Fibroblast of the aortic adventitia (primary cell): ENCODE results near the gene ZNF341. TPM values are rescaled to one million over a fixed set of nuclear protein-coding genes. Genes with fewer than 3 reads are reported as not detected.
"Not testable (repeated sequence)": the region's sequence is repeated elsewhere in the genome, so short reads cannot be mapped to it uniquely, and the experiment has no call there.

Source experiments
- DNase-seq: peaks from one replicate; pipeline ENCODE4 v3.0.0-alpha.2; 2010; ENCODE audit warnings: low read depth
- H3K4me3 ChIP-seq: 2 replicates; pipeline ENCODE4 v1.5.1; 2011; ENCODE audit warnings: low read depth, mild to moderate bottlenecking, control low read depth, low read length, moderate library complexity
- total RNA-seq: library from RNA; depleted of rRNA; stranded (reverse); fragments of >200 nt; gene quantifications from 2 replicates; pipeline ENCODE4 v1.2.3, GENCODE V29; 2012; ENCODE audit warnings: low replicate concordance
- TF ChIP-seq, protein P1 (sequence below): IDR thresholded peaks from 2 replicates; pipeline ENCODE4 v1.5.1; 2011; ENCODE audit warnings: mild to moderate bottlenecking, low read length, control low read depth, inconsistent platforms; ENCODE audit not compliant: insufficient read depth

The ZNF341 gene
- total RNA-seq, 1 donor = 1.5 TPM

DNA sequence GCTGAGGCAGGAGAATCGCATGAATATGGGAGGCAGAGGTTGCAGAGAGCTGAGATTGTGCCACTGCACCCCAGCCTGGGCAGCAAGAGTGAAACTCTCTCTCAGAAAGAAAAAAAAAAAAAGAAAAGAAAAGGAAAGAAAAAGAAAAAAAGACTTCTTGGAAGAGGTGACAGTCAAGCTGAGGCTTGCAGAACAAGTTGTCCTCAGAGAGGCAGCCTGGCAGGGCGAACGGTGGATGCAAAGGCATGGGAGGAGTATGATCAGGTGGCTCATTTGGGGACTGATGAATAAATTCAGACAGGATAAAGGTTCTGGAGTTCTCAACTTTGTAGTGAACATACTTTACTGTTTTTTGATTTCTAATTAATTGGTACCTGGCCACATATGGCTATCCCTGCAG lies 12.4 kb downstream of the ZNF341 start:
- TF ChIP-seq, protein P1, sequence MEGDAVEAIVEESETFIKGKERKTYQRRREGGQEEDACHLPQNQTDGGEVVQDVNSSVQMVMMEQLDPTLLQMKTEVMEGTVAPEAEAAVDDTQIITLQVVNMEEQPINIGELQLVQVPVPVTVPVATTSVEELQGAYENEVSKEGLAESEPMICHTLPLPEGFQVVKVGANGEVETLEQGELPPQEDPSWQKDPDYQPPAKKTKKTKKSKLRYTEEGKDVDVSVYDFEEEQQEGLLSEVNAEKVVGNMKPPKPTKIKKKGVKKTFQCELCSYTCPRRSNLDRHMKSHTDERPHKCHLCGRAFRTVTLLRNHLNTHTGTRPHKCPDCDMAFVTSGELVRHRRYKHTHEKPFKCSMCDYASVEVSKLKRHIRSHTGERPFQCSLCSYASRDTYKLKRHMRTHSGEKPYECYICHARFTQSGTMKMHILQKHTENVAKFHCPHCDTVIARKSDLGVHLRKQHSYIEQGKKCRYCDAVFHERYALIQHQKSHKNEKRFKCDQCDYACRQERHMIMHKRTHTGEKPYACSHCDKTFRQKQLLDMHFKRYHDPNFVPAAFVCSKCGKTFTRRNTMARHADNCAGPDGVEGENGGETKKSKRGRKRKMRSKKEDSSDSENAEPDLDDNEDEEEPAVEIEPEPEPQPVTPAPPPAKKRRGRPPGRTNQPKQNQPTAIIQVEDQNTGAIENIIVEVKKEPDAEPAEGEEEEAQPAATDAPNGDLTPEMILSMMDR = no peak
- no peak overlapping the region for H3K4me3 ChIP-seq
- DNase-seq = no peak

DNA sequence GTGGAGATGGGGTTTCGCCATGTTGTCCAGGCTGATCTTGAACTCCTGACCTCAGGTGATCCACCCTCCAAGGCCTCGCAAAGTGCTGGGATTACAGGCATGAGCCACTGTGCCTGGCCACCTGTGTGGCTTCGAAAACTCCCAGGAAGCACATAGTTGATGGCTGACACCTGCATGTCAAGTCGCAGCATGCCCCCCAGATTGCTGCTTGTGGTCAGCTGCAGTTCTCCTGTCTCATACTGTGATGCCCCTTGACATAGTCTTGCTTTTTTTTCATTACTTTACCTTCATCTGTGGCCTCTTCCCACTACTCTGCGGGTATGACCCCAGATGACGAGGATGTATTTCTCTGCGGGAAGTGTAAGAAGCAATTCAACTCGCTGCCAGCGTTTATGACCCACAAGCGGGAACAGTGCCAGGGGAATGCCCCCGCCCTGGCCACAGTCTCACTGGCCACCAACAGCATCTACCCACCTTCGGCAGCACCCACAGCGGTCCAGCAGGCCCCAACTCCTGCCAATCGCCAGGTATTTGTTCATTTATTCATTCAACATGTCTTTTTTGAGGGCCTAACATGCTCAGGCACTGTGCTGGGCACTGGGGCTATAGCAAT lies 13.1 kb downstream of the ZNF341 start:
- no peak overlapping the region for H3K4me3 ChIP-seq
- no peak for DNase-seq
- TF ChIP-seq, protein P1 = no peak

DNA sequence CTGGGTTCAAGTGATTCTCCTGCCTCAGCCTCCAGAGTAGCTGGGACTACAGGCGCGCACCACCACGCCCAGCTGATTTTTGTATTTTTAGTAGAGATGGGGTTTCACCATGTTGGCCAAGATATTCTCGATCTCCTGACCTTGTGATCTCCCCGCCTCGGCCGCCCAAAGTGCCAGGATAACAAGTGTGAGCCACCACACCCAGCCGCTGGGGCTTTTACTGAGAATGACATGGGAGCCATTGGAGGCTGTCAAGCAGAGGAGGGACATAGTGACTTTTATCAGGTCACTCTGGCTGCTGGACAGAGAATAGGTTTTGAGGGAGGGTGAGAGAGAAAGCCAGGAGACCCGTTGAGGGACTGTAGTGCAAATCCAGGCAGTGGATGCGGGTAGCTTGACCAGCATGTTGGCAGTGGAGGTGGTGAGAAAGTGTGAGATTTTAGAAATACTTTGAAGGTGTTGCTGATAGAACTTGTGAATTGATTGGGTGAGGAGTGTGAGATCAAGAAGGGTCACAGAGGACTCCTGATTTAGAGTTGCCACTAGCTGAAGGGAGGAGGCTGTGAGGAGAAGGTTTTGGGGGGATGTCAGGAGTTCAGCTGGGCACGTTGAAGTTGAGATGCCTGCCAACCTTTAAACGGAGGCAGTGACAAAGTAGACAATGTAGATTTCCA lies 14.7 kb downstream of the ZNF341 start:
- no peak overlapping the region for H3K4me3 ChIP-seq
- no peak for DNase-seq
- TF ChIP-seq, protein P1 = no peak

DNA sequence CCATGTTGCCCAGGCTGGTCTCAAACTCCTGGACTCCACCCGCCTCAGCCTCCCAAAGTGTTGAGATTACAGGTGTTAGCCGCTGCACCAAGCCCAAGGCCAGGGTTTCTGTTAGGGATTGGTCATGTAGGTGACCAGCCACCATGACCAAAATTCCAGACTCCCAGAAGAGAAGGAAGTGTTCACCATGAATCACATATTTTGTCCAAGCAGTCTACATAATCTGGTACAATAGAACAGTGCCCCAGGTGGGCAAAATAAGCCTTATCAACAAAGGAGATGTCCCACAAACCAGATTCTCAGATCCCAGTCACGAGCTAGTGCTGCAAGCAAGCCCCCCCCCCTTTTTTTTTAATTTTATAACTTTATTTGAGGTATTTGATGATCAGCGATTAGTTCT lies 20.0 kb downstream of the ZNF341 start:
- DNase-seq = no peak
- no peak overlapping the region for H3K4me3 ChIP-seq
- TF ChIP-seq, protein P1 = no peak

DNA sequence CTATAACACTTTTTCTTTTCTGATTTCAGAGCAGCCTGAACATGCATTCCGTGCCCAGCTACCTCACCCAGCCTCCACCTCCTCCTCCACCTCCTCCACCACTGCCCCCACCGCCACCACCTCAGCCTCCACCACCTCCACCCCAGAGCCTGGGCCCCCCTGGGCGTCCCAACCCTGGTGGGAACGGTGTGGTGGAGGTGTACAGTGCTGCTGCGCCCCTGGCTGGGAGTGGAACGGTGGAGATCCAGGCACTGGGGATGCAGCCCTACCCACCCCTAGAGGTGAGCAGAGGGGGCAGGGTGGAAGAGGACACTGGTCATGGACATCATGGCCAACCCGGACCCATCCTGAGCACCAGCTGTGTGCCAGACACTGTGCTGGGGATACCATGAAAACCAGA lies 21.3 kb downstream of the ZNF341 start:
- TF ChIP-seq, protein P1 = no peak
- no peak for DNase-seq
- H3K4me3 ChIP-seq = no peak overlapping the region

DNA sequence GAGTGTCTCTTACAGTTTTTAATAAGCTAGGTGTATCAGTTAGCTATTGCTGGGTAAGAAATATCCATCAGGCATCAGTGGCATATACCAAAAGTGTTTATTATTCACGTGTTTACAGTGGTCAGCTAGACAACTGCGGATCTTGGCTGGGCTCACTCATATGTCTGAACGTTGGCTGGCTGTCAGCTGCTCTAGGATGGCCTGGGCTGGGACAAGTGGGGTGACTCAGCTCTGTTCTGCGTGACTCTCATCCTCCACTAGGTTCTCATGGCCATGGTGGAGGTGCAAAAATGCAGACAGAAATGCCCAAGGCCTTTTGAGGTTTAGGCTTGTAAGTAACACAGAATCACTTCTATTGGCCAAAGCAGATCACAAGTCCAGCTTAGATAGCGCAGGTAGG lies 22.0 kb downstream of the ZNF341 start:
- no peak for DNase-seq
- TF ChIP-seq, protein P1 = no peak
- H3K4me3 ChIP-seq = no peak overlapping the region

DNA sequence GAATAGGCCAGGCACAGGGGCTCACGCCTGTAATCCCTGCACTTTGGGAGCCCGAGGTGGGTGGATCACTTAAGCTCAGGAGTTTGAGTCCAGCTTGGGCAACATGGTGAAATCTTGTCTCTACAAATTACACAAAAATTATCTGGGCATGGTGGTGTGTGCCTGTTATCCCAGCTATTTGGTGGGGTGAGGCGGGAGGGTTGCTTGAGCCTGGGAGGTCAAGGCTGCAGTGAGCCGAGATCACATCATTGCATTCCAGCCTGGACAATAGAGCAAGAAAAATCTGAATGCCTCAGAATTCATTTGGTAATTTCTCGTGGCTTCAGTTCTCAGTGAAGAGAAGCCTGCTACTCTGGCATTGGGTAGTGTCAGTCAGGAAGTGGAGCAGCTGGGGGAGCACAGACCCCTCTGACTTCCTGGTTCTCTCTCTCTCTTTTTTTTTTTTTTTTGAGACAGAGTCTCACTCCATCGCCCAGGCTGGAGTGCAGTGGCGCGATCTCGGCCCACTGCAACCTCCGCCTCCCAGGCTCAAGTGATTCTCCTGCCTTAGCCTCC lies 24.2 kb downstream of the ZNF341 start:
- not testable (repeated sequence) for H3K4me3 ChIP-seq, DNase-seq
